Adipose tissue (tissue), 3 donors: ENCODE results near the gene STK35. TPM values are rescaled to one million over a fixed set of nuclear protein-coding genes. Genes with fewer than 3 reads are reported as not detected.

ENCODE experiments used
- H3K27ac ChIP-seq: one replicate; pipeline ENCODE4 v1.5.1; 2013; ENCODE audit warnings: low read depth, low read length
- WGBS, 3 donors: extraction: QIAGEN DNeasy Blood & Tissue Kit; methylation state at CpG; one replicate each; pipeline ENCODE4 v1.1.7; 2013; 5-methylcytosine and 5-hydroxymethylcytosine counted together
- polyA plus RNA-seq, 3 donors: library from polyadenylated mRNA; stranded (reverse); fragments of 200-250 nt; gene quantifications; one replicate each; pipeline ENCODE4 v1.2.3, GENCODE V29; 2013
- donor health status: healthy with polysubstance abuse.
- donor health status: Bipolar disorder and iron deficiency.
- donor health status: healthy.

STK35 gene
- 1 to 10 TPM; 4.0 to 7.7 (median 5.8) TPM for polyA plus RNA-seq

DNA sequence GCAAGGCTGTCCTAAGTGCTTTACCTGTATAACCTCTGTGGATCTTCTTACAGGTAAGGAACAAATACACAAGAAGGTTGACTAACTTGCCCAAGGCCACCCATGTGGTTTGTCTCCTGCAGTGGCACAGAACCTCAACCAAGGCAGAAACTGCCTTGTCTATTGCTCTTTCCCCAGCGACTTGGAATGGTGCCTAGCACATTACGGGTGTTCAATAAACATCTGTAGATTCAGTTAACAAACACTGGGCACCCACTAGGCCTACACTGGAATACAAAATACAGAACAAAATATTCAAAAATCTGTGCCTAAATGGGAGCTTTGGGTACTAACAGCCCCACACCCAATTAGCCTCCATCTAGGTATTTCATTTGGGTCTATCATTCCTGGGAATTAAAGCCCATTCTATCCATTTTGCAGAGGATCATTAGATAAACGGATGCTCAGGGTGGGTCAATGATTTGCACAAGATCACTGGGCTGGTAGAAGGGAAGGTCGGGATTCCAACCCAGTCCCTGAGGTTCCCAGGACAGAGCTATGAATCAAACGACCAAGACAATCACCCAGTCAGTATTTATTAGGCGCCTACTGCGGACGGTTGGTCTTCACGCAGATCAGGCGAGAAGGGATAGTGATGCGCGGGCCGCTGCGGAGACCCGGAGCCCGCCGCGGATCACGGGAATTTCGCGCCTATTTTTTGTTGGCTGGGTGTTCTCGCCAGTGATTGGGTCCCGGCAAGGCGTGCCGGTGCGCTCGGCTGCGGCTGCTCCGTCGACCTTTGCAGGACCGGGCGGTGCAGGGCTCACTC lies at the start of gene STK35:
TSS of gene STK35 (plus strand) at position 771 of the 808 bp plus-strand sequence. CDS start 55 bp downstream, outside the sequence.
- 1 to 3% (median 2%) methylated on average over 32 of the region's 32 CpGs for WGBS, 3 donors

DNA sequence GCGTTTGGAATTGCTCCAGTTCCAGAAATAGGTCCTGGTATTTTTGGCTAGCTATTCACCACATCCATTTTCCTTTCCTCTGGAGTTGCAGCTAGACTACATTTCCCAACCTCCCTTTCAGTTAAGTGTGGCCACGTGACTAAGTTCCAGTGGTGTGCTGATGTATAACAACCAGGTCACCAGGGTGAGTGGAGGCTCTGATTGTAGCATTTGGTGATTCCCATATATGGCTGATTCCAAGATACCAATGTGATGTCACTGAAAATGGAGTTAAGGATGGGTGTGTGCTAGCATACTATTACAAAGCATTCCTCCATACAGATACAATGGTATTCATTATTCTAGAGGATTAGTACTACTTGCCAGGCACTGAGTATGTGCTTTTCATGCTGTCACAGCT lies 49.7 kb upstream of the STK35 start:
- WGBS, 3 donors = 31 to 47% (median 37%) methylated on average over 2 of the region's 2 CpGs
- H3K27ac ChIP-seq = no peak overlapping the region

More for the DNA sequence above, at the start of gene STK35:
- H3K27ac ChIP-seq = peak within 1 kb of the TSS; percentile 100

DNA sequence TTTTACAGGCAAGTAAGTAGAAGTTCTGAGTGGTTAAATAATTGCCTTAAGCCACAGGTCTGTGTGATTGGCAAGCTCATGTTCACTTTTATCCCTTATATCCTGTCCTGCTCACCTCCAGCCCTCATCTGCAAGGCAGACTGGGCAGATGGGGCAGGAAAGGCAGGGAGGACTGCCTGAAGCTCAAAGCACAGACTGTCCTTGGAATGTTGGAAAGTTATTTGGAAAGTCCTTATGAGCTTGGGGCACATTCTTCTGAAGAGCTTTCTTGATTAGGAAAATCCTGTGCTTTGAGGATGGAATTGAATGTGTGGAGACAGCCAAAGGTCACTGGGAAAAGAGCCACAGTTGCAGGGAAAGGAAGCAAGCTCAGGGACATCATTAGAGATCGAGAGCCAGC lies 48.9 kb upstream of the STK35 start:
- no peak overlapping the region for H3K27ac ChIP-seq
- 48 to 69% (median 62%) methylated on average over 1 of the region's 1 CpG for WGBS, 3 donors

DNA sequence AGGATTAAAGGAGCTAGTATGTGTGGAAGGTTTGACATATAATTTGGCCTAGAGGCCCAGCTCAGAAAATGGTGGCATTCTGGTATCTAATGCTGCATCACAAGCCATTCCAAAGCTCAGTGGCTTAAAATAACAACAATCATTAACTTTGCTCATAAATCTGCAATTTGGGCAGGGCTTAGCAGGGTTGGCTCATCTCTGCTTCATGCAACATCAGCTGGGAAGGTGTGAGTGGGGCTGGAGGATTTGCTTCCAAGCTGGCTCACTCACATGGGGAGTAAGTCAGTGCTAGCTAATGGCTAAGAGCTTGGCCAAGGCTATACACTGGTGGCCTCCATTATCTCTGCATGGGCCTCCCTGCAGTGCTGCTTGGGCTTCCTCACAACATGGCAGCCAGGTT lies 48.0 kb upstream of the STK35 start:
- H3K27ac ChIP-seq = no peak overlapping the region

DNA sequence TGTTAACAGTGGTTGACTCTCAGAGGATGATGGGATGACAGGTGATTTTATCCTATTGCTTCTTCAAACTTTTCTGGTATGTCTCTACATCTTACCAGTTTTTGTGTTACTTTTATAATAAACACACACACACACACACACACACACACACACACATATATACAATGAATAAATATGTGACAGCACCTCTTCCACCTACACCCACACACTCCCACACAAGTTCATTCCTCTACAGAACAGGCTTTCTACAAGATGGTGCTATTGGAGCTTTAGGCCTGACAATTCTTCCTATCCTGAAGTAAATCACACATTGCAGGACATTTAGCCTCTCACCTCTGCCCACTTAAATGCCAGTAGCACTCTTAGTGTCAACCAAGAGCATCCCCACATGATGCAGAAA lies 46.7 kb upstream of the STK35 start:
- no peak overlapping the region for H3K27ac ChIP-seq

DNA sequence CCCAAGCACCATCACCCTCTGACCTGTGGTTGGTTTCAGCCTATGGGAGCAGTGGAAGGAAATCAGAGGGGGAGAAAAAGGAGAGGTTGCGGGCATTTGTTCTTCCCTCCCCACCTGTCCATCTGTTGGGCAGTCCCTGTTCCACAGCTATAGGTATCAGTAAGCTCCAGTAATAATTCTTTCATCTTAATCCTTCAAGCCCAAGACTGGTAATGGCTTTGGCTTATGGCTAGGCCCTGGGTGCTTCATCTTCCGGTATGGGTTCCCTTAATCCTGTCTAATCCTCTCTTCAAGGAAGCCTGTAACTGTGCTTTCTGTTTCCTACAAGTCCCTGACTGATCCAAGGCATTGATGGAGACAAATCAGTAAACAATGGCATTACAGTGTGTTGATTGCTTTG lies 42.2 kb upstream of the STK35 start:
- H3K27ac ChIP-seq = no peak overlapping the region
- WGBS, 3 donors = 81 to 87% (median 81%) methylated on average over 2 of the region's 2 CpGs

DNA sequence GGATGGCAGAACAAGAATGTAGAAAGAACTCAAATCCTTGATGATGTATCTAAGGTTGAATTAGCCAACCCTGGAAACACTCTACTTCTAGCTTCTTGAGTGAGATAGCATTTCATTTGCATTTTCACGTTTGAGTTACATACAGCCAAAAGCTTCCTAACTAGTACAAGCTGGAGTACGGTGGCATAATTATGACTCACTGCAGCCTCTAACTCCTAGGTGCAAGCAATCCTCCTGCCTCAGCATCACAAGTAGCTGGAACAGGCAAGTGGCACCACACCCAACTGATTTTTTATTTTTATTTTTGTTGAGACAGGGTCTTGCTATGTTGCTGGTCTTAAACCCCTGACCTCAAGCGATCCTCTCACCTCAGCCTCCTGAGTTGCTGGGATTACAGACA lies 36.5 kb upstream of the STK35 start:
- H3K27ac ChIP-seq = no peak overlapping the region
- WGBS, 3 donors = 51 to 58% (median 53%) methylated on average over 3 of the region's 3 CpGs

DNA sequence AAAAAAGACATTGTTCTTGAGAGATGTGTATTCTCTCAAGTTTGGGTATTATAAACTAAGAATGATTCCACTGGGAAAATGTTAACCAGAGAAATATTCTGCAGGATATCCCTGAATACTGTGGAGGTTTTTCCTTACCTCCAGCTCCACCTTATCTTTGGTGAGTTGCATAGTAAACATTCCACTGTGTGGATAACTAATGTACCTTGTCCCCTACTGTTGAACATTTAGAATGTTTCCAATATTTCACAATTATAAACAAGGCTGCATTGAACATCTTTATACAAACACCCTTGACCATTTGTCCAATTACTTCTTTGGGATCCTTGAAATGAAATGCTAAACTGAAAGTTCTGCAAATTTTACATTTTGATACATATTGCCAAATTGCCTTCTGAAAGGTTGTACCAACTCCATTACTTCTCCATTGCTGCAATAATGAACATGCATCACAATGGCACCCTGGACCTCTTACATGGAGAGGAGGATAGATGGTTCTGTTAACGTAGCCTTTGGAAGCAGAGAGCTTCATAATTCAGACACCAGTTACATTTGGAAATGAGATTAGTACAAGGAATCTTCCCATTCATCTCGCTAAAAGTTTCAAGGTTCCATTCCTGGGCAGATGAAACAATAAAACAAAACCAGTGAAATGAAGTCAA lies 35.0 kb upstream of the STK35 start:
- no peak overlapping the region for H3K27ac ChIP-seq
- 69 to 85% (median 76%) methylated on average over 2 of the region's 2 CpGs for WGBS, 3 donors

DNA sequence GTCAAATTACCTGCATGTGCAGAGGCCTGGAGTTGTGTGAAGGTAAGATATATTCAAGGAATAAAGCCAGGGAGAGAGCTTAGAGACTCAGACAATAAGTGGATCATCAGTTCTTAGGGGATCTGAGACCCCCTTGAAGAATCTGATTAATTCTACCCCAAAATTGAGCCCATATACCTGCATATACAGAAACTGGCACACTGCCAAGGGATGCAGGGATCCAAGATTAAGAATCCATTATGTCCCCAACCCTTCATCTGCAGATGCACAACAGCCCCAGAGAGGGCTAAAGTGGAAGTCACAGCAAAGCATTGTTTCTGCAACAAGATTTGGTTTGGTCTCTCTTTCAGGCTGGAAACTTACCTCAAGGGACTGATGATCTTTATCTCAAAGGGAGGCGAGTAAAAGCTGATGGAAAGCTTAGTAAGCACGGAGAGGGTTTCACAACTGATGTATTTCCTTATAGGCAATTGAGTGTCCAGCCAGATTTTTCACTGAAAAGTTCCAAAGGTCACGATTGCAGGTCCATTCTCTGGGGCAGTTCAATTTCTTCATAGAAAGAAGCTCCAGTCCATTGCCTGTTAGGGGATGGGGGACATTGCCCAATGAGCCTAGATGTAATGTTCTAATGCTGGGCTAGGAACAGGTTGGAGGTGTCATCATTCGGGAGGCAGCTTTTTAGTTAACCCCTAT lies 20.9 kb upstream of the STK35 start:
- 49 to 52% (median 51%) methylated on average over 4 of the region's 4 CpGs for whole genome bisulfite sequencing, 3 donors
- H3K27ac ChIP-seq = no peak overlapping the region

DNA sequence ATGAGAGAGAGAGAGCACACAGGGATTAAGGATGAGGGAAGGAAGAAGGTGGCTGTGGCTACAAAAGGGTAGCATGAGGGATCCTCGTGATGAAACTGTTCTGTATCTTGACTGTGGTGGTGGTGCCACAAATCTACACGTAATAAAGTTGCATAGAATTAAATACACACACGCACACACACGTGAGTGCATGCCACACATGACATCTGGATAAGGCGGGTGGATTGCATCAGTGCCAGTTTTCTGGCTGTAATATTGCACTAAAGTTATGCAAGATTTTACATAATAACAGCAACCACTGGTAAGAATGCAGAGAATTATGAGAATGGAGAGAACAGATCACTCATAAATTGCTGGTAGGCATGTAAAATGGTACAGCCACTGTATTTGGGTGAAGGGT lies 16.9 kb upstream of the STK35 start:
- 27 to 57% (median 44%) methylated on average over 5 of the region's 5 CpGs for WGBS, 3 donors
- H3K27ac ChIP-seq = no peak overlapping the region

DNA sequence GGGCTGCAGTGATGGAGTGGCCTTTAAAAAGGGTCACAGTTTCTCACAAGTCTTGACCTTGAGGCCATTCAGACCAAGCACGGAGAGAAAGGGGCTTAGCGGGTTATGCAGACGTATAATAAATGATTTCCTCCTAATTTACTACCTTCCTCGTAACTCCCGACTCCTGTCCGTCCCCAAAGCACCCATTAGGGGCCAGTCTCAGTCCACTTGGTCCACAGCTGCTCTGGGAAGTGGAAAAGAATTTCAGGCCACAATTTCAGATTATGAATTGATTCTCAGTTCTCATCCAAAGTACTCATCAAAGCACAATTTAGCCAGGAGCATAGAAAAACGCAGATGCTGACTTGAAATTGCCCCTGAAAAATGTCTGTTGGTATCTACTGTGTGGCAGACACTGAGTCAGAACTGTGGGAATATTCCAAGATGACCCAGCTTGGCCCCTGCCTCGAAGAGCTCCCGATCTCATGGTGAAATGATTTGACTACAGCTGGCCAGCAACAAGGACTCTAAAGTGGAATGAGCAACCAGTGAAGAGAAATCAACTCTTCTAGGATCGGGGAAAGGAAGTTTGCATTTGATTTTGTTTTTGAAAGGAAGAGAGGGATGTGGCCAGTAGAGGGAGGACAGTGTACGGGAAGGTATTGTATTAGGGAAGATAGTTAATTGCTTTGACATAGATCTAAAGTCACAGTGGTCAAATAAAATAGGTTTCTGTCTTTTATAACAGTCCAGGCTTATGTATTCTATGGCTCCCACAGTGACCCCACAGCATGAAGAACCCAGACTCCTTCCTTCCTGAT lies 15.2 kb upstream of the STK35 start:
- no peak overlapping the region for H3K27ac ChIP-seq
- WGBS, 3 donors = 35 to 43% (median 37%) methylated on average over 11 of the region's 11 CpGs

DNA sequence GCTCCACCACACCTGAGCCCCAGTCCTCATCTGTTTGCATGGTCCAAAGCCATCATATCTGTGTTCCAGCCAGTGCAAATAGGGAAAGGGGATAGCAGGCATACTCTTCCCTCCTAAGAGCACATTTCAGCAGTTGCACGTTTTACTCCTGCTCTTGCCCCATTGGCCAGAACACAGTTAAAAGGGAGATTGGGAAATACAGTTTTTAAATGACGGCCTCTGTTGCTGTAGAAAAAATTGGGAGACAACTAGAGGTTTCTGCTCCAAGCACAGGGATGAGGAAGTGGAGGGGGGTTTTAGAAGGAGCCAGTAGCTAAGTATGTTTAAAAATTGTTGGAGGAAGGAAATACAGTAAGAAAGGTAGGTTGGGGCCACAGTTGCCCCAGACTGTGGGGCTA lies 14.6 kb upstream of the STK35 start:
- no peak overlapping the region for H3K27ac ChIP-seq
- WGBS, 3 donors = 33 to 57% (median 36%) methylated on average over 2 of the region's 2 CpGs

DNA sequence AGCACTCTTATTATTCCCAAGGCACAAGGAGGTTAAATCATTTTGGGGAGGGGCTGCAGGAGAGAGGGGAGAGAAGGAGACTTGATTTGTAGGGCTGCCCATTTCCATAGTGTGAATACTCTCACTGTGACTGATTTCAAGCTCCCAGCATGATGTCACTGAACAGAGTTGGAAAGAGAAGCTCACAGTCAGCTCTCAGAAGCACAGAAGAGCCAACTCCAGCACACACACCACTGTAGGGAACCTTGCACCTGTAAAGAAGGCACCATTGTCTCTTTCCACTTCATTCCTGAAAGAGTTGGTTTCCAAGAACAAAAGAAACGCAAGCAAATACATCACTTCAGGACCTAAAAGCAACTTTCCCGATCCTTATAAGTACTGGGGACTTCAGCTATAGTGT lies 12.7 kb upstream of the STK35 start:
- 24 to 59% (median 58%) methylated on average over 2 of the region's 2 CpGs for WGBS, 3 donors
- H3K27ac ChIP-seq = no peak overlapping the region

DNA sequence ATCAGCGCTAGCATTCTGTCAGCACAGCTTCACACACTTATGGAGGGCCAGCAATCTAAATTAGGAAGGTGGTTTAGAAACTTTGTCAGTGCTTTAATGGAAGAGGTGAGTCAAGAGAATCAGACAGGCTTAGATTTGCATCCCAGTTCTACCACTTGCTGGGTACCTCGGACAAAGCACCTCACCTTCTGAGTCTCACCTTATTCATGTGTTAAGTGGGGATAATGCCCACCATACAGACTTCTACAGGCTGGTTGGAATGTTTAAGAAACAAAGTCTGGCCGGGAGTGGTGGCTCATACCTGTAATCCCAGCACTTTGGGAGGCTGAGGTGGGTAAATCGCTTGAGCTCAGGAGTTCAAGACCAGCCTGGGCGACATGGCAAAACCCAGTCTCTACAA lies 12.2 kb upstream of the STK35 start:
- WGBS, 3 donors = 61 to 74% (median 73%) methylated on average over 5 of the region's 5 CpGs
- H3K27ac ChIP-seq = no peak overlapping the region

DNA sequence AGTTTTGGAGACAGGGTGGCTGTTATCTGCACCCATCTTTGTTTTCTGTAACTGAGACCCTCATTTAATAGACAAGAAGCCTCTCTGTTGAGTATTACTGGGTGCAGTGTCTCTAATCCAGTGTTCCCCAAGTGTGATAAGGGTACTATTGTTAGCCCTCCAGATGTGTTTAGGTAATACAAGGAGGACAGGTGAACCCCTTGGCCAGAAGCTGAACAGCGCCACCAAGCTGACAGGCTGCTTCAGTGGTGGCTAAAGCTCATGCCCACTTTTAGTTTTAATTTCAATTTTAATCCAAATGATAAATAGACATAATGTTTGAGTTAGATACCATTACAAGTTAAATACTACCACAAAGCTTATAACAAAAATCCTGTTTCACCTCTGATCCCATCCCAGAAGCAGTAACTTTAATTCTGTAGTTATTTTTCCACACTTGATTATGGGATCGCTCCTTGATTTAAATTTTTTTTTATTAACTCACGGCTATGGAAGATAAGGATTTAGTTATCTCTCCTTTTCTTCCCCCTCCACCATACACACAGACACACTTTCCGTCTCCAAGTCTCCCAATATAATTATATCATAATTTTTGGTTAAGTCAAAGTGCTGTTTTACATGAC lies 8.4 kb upstream of the STK35 start:
- H3K27ac ChIP-seq = no peak overlapping the region
- WGBS, 3 donors = 43 to 56% (median 51%) methylated on average over 4 of the region's 4 CpGs

DNA sequence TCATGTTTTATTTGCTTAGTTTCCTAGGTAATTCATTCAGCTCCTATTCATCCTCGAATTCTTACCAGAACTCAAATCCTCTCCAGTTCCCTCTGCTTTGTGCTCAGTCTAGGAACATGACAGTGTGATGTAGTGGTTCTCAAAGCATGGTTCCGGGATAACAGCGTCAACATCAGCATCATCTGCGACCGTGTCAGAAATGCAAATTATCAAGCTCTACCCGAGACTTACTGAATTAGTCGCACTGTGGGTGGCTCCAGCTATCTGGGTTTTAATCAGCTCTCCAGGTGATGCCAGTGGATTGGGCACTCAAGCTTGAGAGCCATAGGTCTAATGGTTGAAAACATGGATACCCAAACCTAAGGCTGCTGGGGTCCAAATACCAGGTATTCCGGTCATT lies 7.7 kb upstream of the STK35 start:
- 45 to 53% (median 51%) methylated on average over 8 of the region's 8 CpGs for WGBS, 3 donors
- H3K27ac ChIP-seq = no peak overlapping the region

DNA sequence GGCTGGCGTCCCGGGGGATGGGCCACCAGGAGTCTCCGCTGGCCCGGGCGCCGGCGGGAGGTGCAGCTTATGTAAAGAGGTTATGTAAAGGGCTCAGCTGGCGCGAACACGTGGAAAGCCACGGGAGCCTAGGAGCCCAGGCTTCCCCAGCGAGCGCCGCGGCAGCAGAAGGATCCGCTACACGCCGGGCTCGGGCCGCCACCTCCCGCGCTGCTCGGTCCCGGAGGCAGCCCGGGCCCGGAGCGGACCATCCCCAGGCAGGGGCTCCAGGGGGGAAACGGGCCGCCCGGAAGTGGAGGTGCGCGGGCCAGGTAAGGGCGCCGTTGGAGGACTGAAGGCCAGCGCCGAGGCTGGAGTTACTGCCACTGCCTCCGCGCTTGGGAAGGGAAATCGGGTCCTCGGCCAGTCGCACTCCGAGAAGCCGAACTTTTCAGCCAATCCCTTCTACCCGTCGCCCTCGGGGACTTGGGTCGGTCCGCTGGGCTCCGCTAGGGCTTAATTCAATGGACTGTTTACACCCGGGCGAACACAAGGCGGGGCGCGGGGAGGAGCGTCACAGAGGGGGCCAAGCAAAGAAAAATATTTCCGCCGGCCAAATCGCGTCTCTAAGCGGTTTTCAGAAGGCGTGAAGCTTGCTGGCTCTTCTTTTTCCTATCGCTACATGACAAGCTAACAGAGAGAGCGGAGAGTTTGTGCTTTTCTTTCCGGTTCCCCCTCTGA lies 398 bp downstream of the STK35 start:
- H3K27ac ChIP-seq = peak overlapping the region; percentile 100
- 0% methylated on average over 60 to 64 of the region's 64 CpGs for WGBS, 3 donors
